ENCODE results near the gene POM121L12.

POM121L12 gene

DNA sequence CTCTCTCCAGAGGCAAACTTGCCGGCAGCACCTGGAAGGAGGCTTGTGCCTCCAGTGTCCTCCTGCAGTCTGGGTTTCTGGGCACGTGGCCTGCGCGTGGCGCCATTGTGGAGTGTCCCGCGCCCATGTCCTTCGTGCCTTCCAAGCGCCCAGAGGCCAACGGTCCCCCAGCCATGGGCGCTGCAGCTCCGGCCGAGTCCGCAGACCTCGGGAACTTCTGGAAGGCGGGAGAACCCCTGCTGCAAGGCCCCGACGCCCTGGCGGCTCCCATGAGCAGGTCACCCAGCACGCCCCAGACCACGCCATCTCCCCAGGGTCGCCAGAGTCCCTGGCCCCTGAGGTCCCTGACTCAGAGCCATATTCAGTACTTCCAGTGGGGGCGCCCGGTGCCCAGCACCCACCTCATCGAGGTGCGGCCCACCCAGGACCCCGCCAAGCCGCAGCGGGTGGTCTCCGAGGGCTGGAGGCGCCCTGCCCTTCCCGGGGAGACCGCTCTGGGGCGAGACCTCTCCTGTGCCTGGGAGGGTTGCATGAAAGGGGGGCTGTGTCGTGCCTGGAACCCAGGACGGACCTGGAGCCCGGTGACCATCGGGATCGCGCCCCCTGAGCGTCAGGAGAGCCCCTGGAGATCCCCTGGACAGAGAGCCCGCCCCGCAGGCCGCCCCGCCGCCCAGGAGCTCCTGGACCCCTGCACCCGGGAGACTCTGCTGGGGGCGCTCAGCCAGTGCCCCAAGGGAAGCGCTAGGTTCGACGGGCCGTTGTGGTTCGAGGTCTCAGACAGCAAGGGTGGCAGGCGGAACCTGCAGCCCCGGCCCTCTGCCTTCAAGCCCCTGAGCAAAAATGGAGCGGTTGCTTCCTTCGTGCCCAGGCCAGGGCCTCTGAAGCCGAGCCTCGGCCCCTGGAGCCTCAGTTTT lies at the start of gene POM121L12:
Gene POM121L12, plus strand, starts transcription at position 135 of the 914 bp plus-strand sequence. Its CDS starts 39 bp downstream, at position 174.
- DNase-seq: no peak

DNA sequence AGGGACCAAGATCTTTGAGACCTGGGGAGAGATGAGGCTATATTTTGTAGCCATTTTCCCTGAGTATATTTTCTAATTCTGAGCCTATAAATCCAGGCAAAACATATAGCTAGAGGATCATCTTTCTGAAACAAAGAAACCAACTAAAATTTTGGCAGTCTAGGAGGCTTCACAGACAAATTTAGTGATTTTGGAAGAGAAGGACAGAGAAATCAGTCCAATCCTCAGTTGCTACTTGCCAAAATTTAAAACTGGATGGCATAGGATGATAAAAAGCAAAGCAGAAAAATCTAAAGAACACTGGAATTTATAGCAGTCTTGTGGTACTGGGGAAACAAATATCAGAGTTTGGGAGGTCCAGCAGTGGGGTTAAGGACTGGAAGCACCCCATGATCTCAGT lies 43.4 kb upstream of the POM121L12 start:
- DNase-seq: no peak

DNA sequence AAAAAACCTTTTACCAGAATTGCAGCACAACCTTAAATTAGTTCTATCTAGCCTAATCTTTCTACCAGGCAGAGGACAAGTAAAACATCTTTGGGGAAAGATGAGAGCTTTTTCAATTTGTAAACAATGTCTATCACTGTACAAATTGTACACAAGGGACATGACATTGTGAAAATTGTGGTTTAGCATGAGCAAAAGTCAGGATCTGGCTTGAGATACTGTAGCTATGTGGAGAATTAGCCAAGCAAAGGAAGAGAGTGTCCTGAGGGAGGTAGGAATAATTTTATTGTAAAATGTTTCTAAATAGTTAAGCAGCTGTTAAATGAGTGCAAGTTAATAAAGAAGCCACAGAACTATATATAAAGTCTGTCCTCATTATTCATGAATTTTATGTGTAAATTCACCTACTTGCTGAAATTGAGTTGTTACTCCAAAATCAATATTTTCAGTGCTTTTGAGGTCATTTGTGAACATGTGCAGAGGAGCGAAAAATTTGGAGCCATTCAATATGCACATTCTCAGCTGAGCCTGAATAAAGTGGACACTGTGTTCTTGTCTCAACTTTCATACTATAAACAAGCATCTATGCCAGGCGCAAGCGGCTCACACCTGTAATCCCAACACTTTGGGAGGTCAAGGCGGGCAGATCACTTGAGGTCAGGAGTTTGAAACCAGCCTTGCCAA lies 42.8 kb upstream of the POM121L12 start:
- DNase-seq: no peak

DNA sequence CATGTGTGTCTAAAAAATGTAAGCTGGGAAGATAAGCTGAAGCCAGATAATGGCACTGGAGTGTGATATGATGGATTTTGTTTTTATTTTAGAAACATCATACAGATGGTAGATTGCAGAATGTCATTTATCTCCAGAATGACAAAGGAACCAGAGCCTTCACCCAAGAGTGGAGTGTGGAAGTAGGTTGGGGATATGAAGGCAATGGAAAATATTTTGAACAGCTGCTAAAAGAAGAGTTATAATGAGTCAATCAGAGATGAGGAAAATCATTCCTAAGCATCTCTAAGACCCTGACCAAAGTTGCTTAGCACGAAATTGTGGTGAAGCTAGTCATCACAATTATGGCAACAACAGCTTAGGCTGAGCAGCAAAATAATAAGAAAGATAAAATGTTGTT lies 39.8 kb upstream of the POM121L12 start:
- no peak for DNase-seq

DNA sequence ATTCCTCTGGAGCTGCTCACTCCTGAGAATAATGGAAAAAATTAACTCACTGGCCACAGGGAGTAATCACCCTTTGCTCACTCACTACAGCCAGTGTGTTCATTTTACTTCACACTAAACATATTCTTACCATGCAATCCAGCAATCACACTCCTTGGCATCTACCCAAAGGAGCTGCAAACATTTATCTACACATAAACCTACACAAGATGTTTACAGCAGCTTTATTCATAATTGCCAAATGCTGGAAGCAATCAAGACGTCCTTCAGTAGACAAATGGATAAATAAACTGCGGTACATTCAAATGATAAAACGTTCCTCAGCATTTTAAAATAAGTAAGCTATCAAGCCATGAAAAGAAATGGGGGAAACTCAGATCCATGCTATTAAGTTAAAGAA lies 34.2 kb upstream of the POM121L12 start:
- DNase-seq: no peak

DNA sequence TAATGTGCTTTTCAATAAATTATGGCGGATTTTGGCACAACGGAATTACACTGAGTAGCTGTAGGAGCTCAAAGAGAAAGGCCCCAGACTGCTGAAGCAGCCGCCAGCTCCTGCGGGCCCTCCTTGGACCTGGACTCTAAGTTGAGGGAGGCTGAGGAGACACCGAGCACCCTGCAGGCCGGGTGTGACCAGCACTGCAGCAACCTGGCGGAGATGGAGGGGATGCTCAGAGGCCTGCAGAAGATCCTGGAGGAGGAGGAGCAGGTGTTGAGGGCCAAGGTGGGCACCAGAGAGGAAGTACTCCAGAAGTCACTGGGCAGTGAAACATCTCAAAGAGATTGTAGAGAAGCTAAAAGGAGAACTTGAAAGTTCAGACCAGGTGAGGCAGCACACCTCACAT lies 33.0 kb upstream of the POM121L12 start:
- no peak for DNase-seq

DNA sequence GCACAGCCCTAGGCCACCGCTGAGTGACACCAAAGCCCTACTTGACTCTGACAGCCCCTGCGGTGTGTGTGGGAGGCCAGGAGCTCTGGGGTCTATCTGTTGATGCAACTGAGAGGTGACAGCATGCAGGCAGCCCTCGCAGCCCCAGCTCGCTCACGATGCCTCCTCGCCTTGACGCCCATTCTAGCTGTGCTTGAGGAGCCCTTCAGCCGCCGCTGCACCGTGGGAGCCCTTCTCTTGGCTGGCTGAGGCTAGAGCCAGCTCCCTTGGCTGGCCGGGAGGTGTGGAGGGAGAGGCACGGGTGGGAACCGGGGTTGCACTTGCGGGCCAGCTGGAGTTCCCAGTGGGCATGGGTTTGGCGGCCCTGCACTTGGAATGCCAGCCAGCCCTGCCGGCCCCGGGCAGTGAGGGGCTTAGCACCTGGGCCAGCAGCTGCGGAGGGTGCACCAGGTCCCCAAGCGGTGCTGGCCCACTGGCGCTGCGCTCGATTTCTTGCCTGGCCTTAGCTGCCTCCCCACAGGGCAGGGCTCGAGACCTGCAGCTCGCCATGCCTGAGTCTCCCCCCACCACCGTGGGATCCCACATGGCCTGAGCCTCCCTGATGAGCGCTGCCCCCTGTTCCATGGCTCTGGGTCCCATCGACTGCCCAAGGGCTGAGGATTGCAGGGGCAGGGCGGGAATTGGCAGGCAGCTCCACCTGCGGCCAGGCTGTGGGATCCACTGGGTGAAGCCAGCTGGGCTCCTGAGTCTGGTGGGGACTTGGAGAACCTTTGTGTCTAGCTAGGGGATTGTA lies 31.6 kb upstream of the POM121L12 start:
- no peak for DNase-seq

DNA sequence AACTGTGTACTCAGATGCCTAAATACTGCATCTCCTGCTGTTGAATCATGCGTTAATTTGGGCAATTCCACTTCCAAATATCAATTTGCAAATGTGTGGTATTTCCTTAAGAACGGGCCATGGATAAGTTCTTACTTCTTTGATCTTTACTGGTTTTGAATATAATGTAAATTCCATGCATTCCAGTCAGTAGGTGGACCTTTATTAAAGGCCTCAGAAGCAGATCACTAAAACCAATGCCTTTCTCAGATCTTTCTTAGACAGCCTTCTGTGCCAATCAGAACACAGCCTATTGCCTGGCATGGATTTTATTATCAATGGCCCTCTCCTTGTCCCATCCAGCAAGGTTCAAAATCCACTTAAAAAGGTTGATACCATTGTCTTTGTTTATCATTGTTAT lies 21.5 kb upstream of the POM121L12 start:
- DNase-seq: no peak

DNA sequence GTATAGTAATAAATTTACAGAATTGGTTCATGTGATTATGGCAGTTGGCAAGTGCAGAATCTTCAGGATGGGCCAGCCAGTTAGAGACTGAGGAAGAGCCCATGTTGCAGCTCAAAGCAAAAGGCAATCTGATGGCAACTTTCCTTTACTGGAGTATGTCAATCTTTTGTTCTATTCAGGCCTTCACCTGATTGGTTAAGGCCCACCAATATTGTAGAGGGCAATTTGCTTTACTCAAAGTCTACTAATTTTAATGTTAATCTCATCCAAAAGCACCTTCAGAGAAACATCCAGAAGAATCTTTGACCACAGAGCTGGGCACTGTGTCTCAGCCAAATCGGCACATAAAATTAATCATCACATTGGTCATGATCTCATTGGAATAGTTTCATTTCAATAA lies 20.0 kb upstream of the POM121L12 start:
- DNase-seq: no peak

DNA sequence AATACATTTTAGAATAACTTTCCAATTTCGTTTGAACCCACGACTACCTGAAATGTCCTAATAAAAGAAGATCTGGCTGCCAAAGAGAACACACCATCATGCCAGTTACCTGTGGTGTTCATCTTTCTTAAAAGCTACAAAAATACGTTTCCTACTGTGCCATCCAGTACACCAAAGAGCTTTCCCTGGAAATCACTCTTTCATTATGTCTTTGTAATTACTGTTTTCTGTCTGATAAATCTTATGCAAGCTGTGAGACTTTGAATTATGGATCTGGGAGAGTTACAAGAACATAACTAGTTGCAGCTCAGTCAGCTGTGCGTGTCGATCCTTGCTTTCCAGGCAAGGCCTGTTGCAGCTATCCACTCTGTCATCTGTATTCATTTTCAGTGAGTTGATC lies 12.5 kb upstream of the POM121L12 start:
- no peak for DNase-seq

DNA sequence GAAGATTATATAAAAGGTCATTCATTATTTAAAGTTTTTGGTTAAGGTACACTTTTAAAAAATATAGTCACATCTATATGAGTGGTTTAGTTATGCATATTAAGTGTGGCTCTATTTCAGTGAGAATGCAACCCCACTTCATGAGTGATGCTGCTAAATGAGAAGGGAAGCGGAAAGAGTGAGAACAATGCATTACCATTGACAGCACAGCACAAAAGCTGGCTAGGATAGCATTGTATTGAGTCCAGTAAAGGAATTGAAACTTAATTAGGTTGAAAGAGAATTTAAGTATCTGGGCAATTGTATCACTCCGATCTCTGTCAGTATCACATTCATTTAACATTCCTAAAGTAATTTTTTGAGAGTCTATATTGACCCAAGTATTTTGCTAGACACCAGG lies 13.2 kb downstream of the POM121L12 start:
- DNase-seq: no peak

DNA sequence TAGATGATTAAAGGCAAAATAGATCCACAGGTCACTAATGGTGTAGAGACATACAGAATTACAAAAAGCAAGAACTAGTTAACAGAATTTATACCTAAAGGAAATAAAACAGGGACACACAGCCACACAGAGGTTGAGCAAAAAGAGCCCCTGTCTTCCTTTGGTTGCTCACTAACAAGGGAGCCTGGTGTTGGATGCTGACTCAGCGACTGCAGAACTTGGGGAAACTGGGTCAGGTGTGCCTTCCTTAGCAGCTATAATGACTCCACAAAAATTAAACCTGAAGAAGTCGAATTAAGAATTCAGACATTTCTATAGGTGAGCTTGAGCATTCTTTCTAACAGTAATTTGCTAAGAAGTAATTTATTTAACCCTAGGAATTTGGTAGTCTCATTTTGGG lies 15.0 kb downstream of the POM121L12 start:
- DNase-seq: no peak

DNA sequence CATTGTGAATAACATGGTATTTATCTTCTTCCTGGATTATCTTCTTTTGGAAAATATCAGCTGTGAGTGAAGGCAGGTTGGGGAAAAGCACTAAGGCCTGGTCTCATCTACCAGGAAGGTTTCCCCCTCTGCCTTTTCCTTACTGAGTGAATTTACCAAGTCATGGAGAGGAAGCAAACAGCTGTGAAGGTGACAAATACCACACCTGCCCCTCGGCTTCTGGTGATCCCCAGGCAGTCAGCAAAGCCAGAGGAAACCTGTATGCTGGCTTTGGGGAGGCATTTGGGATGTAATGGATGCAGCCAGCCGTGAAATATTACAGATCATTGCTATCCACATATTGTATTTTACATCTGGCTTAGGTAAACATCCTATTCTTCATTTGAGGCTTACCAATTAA lies 24.2 kb downstream of the POM121L12 start:
- no peak for DNase-seq

DNA sequence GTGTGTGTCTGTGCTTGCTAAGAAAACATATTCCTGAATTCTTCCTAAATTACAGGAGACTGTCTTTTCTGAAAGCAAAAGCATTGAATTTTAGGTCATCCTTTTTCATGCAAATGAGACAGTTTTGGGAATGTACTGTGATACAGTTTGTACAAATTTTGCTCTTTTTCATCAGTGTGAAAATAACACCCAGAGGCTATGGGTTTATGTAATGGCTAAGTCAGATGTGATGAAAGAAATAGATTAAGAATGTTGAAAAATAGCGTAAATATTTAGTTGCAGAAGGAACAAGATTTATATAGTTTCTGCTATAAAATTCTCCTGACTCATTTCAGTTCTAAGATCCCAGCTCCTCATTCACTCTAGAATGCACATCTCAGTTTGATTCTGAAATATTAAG lies 24.6 kb downstream of the POM121L12 start:
- no peak for DNase-seq

DNA sequence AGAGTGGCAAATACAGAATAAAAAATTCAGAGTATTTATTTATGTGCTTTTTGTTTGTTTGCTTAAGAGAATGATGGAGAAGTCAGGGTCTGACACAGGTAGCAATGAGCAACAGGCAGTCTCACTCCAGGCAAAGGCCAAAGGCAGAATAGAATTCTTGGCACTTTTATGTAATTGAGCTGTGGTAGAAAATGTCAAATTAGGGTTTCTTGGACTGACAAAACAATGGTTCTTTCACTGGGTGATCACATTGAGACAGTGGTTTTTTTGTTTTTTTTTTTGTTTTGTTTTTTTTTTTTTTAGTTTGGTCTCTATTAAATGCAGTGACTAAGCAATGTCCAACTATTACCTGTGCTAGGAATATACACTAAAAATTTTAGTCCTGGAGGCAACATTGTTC lies 27.4 kb downstream of the POM121L12 start:
- DNase-seq: no peak

DNA sequence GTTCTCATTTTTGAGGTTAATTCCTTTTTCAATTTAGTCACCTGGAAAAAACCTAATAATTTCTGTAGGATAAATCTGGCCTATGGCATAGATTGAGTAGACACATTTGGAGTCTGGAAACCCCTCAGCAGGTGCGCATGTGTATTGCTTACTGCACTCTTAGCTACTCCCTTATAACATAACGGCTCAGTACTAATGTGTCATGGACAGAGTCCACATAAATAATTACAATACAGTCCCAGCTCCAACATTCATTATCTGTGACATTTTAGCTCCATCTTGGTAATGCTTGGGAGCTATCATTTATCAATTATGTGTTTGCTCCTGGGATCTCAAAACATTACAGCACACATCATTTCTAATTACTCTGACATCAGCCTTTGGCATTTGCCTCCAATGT lies 33.2 kb downstream of the POM121L12 start:
- DNase-seq: no peak

DNA sequence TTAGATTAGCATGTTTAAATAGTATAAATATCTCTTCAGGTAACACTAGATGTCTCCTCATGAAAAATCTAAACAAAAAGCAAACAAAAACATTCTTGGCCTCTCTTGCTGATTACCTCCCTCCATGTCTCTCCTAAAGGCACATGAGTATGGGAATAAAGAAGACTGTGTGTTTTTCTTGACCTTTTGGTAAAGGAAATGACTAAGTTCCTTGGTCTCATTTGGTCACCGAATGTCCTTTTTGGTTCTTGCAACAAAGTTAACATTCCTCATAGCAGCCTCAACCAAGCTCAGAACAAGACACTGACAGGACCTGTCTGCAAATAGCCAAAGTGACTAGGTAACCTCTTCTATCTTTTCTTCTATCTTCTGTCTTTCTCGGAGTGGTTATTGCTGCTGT lies 35.5 kb downstream of the POM121L12 start:
- DNase-seq: no peak

Measured in suppressor macrophage treated with lipopolysaccharide for 4 hours (primary cell).